Neural crest cell (in vitro differentiated cells): Measurements from ENCODE around the gene ZMIZ1. TPM values are rescaled to one million over a fixed set of nuclear protein-coding genes. Genes with fewer than 3 reads are reported as not detected.

Source experiments
- DNase-seq: peaks from one replicate; pipeline ENCODE4 v3.0.0; 2021; ENCODE audit warnings: low read depth, mixed read lengths, low spot score
- H3K27ac Mint-ChIP-seq: one replicate; pipeline ENCODE4 v1.8.0; 2021; ENCODE audit warnings: mild to moderate bottlenecking, mixed read lengths; ENCODE audit not compliant: unreplicated experiment
- H3K27me3 Mint-ChIP-seq: 2 replicates; pipeline ENCODE4 v1.8.0; 2021; ENCODE audit warnings: low read depth, mild to moderate bottlenecking, mixed read lengths
- H3K36me3 Mint-ChIP-seq: 2 replicates; pipeline ENCODE4 v1.8.0; 2021; ENCODE audit warnings: low read depth, mild to moderate bottlenecking, mixed read lengths
- H3K4me1 Mint-ChIP-seq: 2 replicates; pipeline ENCODE4 v1.8.0; 2021; ENCODE audit warnings: mixed read lengths
- H3K4me3 Mint-ChIP-seq: one replicate; pipeline ENCODE4 v1.8.0; 2021; ENCODE audit warnings: mild to moderate bottlenecking, mixed read lengths
- H3K9me3 Mint-ChIP-seq: 2 replicates; pipeline ENCODE4 v1.8.0; 2021; ENCODE audit warnings: mixed read lengths
- CTCF ChIP-seq: fragments of 200-600 bp; sonication (generic); conservative IDR thresholded peaks from 2 replicates; pipeline ENCODE4 v1.5.0; 2021; ENCODE audit warnings: antibody characterized with exemption, mild to moderate bottlenecking
- total RNA-seq: library from RNA; stranded (reverse); gene quantifications from 2 replicates; pipeline ENCODE4 v1.2.1, GENCODE V29; 2021

The ZMIZ1 gene
- total RNA-seq, 1 donor from 2014 or later: 92.0 TPM

- peak overlapping the region; percentile 62 for H3K27ac Mint-ChIP-seq
- no peak for TF ChIP-seq CTCF
- no peaks in the 10 kb centered on the region for H3K27me3 Mint-ChIP-seq
- no peak overlapping the region for H3K4me3 Mint-ChIP-seq
- H3K4me1 Mint-ChIP-seq: peaks cover 57% of the 10 kb centered on the region
- DNase-seq: no peak
- no peaks in the 10 kb centered on the region for H3K9me3 Mint-ChIP-seq
- no peaks in the 10 kb centered on the region for H3K36me3 Mint-ChIP-seq
Observed at GRCh38 chr10:79090134-79090803, 21.5 kb downstream of the ZMIZ1 start.

- Mint-ChIP-seq H3K36me3 (no peaks in the 10 kb centered on the region), H3K4me3 (peak overlapping the region; percentile 10), H3K9me3 (no peaks in the 10 kb centered on the region), H3K4me1 (peaks cover 59% of the 10 kb centered on the region), H3K27ac (peak overlapping the region; percentile 85), H3K27me3 (no peaks in the 10 kb centered on the region)
- no peak for TF ChIP-seq CTCF
- DNase-seq: no peak
Observed at GRCh38 chr10:79092292-79092896, 23.6 kb downstream of the ZMIZ1 start.

- no peak overlapping the region for H3K27ac Mint-ChIP-seq
- no peaks in the 10 kb centered on the region for H3K9me3 Mint-ChIP-seq
- DNase-seq: no peak
- H3K27me3 Mint-ChIP-seq: no peaks in the 10 kb centered on the region
- no peak overlapping the region for H3K4me3 Mint-ChIP-seq
- H3K4me1 Mint-ChIP-seq: peaks cover 68% of the 10 kb centered on the region
- TF ChIP-seq CTCF: no peak
- H3K36me3 Mint-ChIP-seq: no peaks in the 10 kb centered on the region
Observed at GRCh38 chr10:79093658-79094411, 25.1 kb downstream of the ZMIZ1 start.

GRCh38 chr10:79094412-79095175, 25.8 kb downstream of the ZMIZ1 start:
- no peaks in the 10 kb centered on the region for H3K36me3 Mint-ChIP-seq
- no peaks in the 10 kb centered on the region for H3K27me3 Mint-ChIP-seq
- H3K9me3 Mint-ChIP-seq: no peaks in the 10 kb centered on the region
- no peak for DNase-seq
- H3K4me3 Mint-ChIP-seq: no peak overlapping the region
- no peak for TF ChIP-seq CTCF
- H3K4me1 Mint-ChIP-seq: peaks cover 68% of the 10 kb centered on the region
- peak overlapping the region; percentile 14 for H3K27ac Mint-ChIP-seq

GRCh38 chr10:79095316-79095715, 26.6 kb downstream of the ZMIZ1 start:
- Mint-ChIP-seq H3K9me3 (no peaks in the 10 kb centered on the region), H3K4me1 (peaks cover 65% of the 10 kb centered on the region), H3K4me3 (no peak overlapping the region), H3K36me3 (no peaks in the 10 kb centered on the region), H3K27ac (no peak overlapping the region), H3K27me3 (no peaks in the 10 kb centered on the region)
- no peak for DNase-seq
- no peak for TF ChIP-seq CTCF
